ENCODE results near the gene CEP290. TPM values are rescaled to one million over a fixed set of nuclear protein-coding genes. Genes with fewer than 3 reads are reported as not detected.
A peak's percentile ranks its signal among the peaks of the same experiment; 100 is the strongest.

CEP290 gene
- total and polyA plus RNA-seq, 10 of the 15 experiments (the other 5 are each of a cell fraction or from before 2014, with no cell fraction given): 4.8 to 15.7 (median 10.7) TPM

DNA sequence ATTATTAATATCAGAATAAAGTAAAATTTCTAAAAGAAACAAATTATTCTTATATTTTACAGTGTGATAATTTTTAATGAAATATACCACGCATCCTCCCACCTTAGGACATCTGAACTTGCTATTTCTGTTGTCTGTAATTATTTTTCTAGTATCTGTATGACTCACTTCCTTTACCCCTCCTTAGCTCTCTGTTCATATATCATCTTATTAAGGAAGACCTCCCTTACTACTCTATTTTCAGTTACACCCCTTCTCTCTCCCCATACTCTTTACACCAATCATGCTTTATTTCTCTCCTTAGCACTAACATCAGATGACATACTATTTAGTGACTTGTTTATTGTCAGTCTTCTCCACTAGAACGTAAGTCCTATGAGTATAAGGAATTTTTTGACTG is 78.5 kb downstream of the CEP290 start (continued):
- TF ChIP-seq CHD2 (IDR thresholded peaks at IDR 0.05; ENCODE audit: borderline replicate concordance, low read depth, low read length): no peak
- 0 out of 2 replicates have a peak, but pooled peaks have one; percentile 22 for TF ChIP-seq IRF4 (IDR thresholded peaks at IDR 0.05; ENCODE audit: low read depth, low read length)
- TF ChIP-seq TCF7 (IDR thresholded peaks at IDR 0.05; ENCODE audit: borderline replicate concordance): no peak
- TF ChIP-seq, protein P1, sequence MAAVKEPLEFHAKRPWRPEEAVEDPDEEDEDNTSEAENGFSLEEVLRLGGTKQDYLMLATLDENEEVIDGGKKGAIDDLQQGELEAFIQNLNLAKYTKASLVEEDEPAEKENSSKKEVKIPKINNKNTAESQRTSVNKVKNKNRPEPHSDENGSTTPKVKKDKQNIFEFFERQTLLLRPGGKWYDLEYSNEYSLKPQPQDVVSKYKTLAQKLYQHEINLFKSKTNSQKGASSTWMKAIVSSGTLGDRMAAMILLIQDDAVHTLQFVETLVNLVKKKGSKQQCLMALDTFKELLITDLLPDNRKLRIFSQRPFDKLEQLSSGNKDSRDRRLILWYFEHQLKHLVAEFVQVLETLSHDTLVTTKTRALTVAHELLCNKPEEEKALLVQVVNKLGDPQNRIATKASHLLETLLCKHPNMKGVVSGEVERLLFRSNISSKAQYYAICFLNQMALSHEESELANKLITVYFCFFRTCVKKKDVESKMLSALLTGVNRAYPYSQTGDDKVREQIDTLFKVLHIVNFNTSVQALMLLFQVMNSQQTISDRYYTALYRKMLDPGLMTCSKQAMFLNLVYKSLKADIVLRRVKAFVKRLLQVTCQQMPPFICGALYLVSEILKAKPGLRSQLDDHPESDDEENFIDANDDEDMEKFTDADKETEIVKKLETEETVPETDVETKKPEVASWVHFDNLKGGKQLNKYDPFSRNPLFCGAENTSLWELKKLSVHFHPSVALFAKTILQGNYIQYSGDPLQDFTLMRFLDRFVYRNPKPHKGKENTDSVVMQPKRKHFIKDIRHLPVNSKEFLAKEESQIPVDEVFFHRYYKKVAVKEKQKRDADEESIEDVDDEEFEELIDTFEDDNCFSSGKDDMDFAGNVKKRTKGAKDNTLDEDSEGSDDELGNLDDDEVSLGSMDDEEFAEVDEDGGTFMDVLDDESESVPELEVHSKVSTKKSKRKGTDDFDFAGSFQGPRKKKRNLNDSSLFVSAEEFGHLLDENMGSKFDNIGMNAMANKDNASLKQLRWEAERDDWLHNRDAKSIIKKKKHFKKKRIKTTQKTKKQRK (IDR thresholded peaks at IDR 0.05; ENCODE audit: low read depth, low read length): no peak
- TF ChIP-seq, protein P2, sequence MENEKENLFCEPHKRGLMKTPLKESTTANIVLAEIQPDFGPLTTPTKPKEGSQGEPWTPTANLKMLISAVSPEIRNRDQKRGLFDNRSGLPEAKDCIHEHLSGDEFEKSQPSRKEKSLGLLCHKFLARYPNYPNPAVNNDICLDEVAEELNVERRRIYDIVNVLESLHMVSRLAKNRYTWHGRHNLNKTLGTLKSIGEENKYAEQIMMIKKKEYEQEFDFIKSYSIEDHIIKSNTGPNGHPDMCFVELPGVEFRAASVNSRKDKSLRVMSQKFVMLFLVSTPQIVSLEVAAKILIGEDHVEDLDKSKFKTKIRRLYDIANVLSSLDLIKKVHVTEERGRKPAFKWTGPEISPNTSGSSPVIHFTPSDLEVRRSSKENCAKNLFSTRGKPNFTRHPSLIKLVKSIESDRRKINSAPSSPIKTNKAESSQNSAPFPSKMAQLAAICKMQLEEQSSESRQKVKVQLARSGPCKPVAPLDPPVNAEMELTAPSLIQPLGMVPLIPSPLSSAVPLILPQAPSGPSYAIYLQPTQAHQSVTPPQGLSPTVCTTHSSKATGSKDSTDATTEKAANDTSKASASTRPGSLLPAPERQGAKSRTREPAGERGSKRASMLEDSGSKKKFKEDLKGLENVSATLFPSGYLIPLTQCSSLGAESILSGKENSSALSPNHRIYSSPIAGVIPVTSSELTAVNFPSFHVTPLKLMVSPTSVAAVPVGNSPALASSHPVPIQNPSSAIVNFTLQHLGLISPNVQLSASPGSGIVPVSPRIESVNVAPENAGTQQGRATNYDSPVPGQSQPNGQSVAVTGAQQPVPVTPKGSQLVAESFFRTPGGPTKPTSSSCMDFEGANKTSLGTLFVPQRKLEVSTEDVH (IDR thresholded peaks at IDR 0.05; ENCODE audit: low read depth, partially characterized antibody): no peak
- TF ChIP-seq ATF7 (IDR thresholded peaks at IDR 0.05; ENCODE audit: low read depth): 0 out of 2 replicates have a peak, but pooled peaks have one; percentile 24
- TF ChIP-seq JUNB (IDR thresholded peaks at IDR 0.05): peak; percentile 71
- no peak for TF ChIP-seq HDAC2 (IDR thresholded peaks at IDR 0.05)
- TF ChIP-seq, protein P3, sequence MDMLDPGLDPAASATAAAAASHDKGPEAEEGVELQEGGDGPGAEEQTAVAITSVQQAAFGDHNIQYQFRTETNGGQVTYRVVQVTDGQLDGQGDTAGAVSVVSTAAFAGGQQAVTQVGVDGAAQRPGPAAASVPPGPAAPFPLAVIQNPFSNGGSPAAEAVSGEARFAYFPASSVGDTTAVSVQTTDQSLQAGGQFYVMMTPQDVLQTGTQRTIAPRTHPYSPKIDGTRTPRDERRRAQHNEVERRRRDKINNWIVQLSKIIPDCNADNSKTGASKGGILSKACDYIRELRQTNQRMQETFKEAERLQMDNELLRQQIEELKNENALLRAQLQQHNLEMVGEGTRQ (IDR thresholded peaks at IDR 0.05; ENCODE audit: borderline replicate concordance, low read depth, low read length): no peak
- 0 out of 2 replicates have a peak, but pooled peaks have one; percentile 19 for TF ChIP-seq ZNF217 (IDR thresholded peaks at IDR 0.05)
- TF ChIP-seq SP1 (IDR thresholded peaks at IDR 0.05; ENCODE audit: low read depth, low read length): no peak
- no peak for TF ChIP-seq CREM (IDR thresholded peaks at IDR 0.05; ENCODE audit: low read depth)
- TF ChIP-seq MTA2 (IDR thresholded peaks at IDR 0.05; ENCODE audit: low read depth): peak; percentile 82
- TF ChIP-seq MEF2B (IDR thresholded peaks at IDR 0.05; ENCODE audit: partially characterized antibody, poor library complexity, severe bottlenecking): peak; percentile 56
- no peak for TF ChIP-seq PAX8 (IDR thresholded peaks at IDR 0.05)
- no peak for TF ChIP-seq CHD1 (IDR thresholded peaks at IDR 0.05; ENCODE audit: low read depth, low read length)
- TF ChIP-seq NFIC (IDR thresholded peaks at IDR 0.05; ENCODE audit: low read depth, low read length): peak; percentile 24; the same call in 1 of the 2 replicates
- TF ChIP-seq, protein P4, sequence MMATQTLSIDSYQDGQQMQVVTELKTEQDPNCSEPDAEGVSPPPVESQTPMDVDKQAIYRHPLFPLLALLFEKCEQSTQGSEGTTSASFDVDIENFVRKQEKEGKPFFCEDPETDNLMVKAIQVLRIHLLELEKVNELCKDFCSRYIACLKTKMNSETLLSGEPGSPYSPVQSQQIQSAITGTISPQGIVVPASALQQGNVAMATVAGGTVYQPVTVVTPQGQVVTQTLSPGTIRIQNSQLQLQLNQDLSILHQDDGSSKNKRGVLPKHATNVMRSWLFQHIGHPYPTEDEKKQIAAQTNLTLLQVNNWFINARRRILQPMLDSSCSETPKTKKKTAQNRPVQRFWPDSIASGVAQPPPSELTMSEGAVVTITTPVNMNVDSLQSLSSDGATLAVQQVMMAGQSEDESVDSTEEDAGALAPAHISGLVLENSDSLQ (IDR thresholded peaks at IDR 0.05): no peak
- TF ChIP-seq, protein P5, sequence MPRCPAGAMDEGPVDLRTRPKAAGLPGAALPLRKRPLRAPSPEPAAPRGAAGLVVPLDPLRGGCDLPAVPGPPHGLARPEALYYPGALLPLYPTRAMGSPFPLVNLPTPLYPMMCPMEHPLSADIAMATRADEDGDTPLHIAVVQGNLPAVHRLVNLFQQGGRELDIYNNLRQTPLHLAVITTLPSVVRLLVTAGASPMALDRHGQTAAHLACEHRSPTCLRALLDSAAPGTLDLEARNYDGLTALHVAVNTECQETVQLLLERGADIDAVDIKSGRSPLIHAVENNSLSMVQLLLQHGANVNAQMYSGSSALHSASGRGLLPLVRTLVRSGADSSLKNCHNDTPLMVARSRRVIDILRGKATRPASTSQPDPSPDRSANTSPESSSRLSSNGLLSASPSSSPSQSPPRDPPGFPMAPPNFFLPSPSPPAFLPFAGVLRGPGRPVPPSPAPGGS (IDR thresholded peaks at IDR 0.05; ENCODE audit: borderline replicate concordance, insufficient read depth, low read depth, low read length, poor library complexity, severe bottlenecking): no peak
- TF ChIP-seq NR2C1 (IDR thresholded peaks at IDR 0.05): no peak
- TF ChIP-seq JUND (IDR thresholded peaks at IDR 0.05; ENCODE audit: low read depth, low read length): 0 out of 2 replicates have a peak, but pooled peaks have one; percentile 23
- TF ChIP-seq ETV6 (conservative IDR thresholded peaks at IDR 0.05 in 1 of 2, IDR thresholded peaks at IDR 0.05 in 1 of 2; ENCODE audit: borderline replicate concordance in 1 of 2, low read depth in 1 of 2): peak in 1 of 2 experiments; percentile 52; a peak in 1 of 4 replicates

Measured in GM12878 (cell line).